Measurements from ENCODE around the gene METAP2. TPM values are rescaled to one million over a fixed set of nuclear protein-coding genes. Genes with fewer than 3 reads are reported as not detected.

The METAP2 gene
- polyA plus RNA-seq, 3 donors, result 17.0 to 26.0 (median 19.9) TPM

- Histone ChIP-seq H3K36me3 (replicated peaks in 1 of 2; ENCODE audit: control insufficient read depth in 1 of 2, insufficient read depth in 2 of 2, low read length in 2 of 2) (no peaks in the 10 kb centered on the region), H3K79me2 (ENCODE audit: insufficient read depth, low read length) (no peaks in the 10 kb centered on the region), H3K9ac (ENCODE audit: insufficient read depth, low read length, poor library complexity, severe bottlenecking) (peak overlapping the region; percentile 68), H4K20me1 (ENCODE audit: insufficient read depth, low read length) (no peaks in the 10 kb centered on the region), H3K27ac (ENCODE audit: low read depth in 1 of 2, low read length in 2 of 2) (no peak overlapping the region), H3K4me1 (ENCODE audit: control insufficient read depth in 1 of 2, insufficient read depth in 2 of 2, low read length in 2 of 2) (peaks cover 13 to 19% of the 10 kb centered on the region in 2 donors), H3K27me3 (ENCODE audit: control insufficient read depth in 2 of 2, insufficient read depth in 2 of 2, low read length in 2 of 2) (peaks cover 36 to 60% of the 10 kb centered on the region in 2 donors), H3K4me2 (replicated peaks; ENCODE audit: extremely low read depth, low read length, poor library complexity, severe bottlenecking) (peak overlapping the region; percentile 89), H2AFZ (ENCODE audit: insufficient read depth, low read depth, low read length, poor library complexity, severe bottlenecking) (peak overlapping the region; percentile 87), H3K9me3 (replicated peaks in 1 of 2; ENCODE audit: control insufficient read depth in 1 of 2, insufficient read depth in 1 of 2, low read length in 2 of 2) (peaks cover 5 to 9% of the 10 kb centered on the region in 2 donors), H3K4me3 (replicated peaks in 1 of 3; ENCODE audit: low read depth in 2 of 3, low read length in 3 of 3) (peak overlapping the region; percentile 46 to 79 (median 46))
- no peak for TF ChIP-seq CTCF (IDR thresholded peaks at IDR 0.05)
- 2% methylated on average over 67 of the region's 98 CpGs for whole genome bisulfite sequencing (ENCODE audit: insufficient coverage)
- Mint-ChIP-seq H3K4me1 (peaks cover 16% of the 10 kb centered on the region), H3K36me3 (peaks cover 4% of the 10 kb centered on the region in 2 donors), H3K27me3 (ENCODE audit: low read depth in 3 of 3) (peaks cover 52 to 68% (median 57%) of the 10 kb centered on the region in 3 donors), H3K4me3 (peak overlapping the region; percentile 79 to 90), H3K9me3 (peaks cover 4 to 20% (median 14%) of the 10 kb centered on the region in 7 donors), H3K27ac (peak overlapping the region in 1 of 7 donors; percentile 54)
- intact Hi-C loops (cut with micrococcal nuclease), result no loop called here
- DNase-seq, result peak; percentile 11 to 43 (median 18)
Measured at GRCh38 chr12:95548539-95549391, 74.8 kb downstream of the METAP2 start.

- Histone ChIP-seq H3K36me3 (replicated peaks in 1 of 2; ENCODE audit: control insufficient read depth in 1 of 2, insufficient read depth in 2 of 2, low read length in 2 of 2) (no peaks in the 10 kb centered on the region), H3K4me1 (ENCODE audit: control insufficient read depth in 1 of 2, insufficient read depth in 2 of 2, low read length in 2 of 2) (peaks cover 13 to 19% of the 10 kb centered on the region in 2 donors), H3K79me2 (ENCODE audit: insufficient read depth, low read length) (no peaks in the 10 kb centered on the region), H3K9me3 (replicated peaks in 1 of 2; ENCODE audit: control insufficient read depth in 1 of 2, insufficient read depth in 1 of 2, low read length in 2 of 2) (peaks cover 5 to 9% of the 10 kb centered on the region in 2 donors), H4K20me1 (ENCODE audit: insufficient read depth, low read length) (no peaks in the 10 kb centered on the region), H3K9ac (ENCODE audit: insufficient read depth, low read length, poor library complexity, severe bottlenecking) (no peak overlapping the region), H3K4me3 (replicated peaks in 1 of 3; ENCODE audit: low read depth in 2 of 3, low read length in 3 of 3) (peak overlapping the region; percentile 35 to 79 (median 46)), H3K27me3 (ENCODE audit: control insufficient read depth in 2 of 2, insufficient read depth in 2 of 2, low read length in 2 of 2) (peaks cover 36 to 60% of the 10 kb centered on the region in 2 donors), H3K4me2 (replicated peaks; ENCODE audit: extremely low read depth, low read length, poor library complexity, severe bottlenecking) (peak overlapping the region; percentile 89), H3K27ac (ENCODE audit: low read depth in 1 of 2, low read length in 2 of 2) (no peak overlapping the region), H2AFZ (ENCODE audit: insufficient read depth, low read depth, low read length, poor library complexity, severe bottlenecking) (peak overlapping the region; percentile 87)
- WGBS (ENCODE audit: insufficient coverage), result 93% methylated on average over 7 of the region's 12 CpGs
- peaks cover 17% of the 10 kb centered on the region for H3K4me1 Mint-ChIP-seq
- H3K27ac Mint-ChIP-seq, result no peak overlapping the region
- TF ChIP-seq CTCF (IDR thresholded peaks at IDR 0.05), result no peak
- peak overlapping the region; percentile 79 to 84 for H3K4me3 Mint-ChIP-seq
- intact Hi-C loops (cut with micrococcal nuclease), result no loop called here
- H3K36me3 Mint-ChIP-seq, result peaks cover 4% of the 10 kb centered on the region in 2 donors
- no peak for DNase-seq
- peaks cover 4 to 20% (median 14%) of the 10 kb centered on the region in 7 donors for H3K9me3 Mint-ChIP-seq
- H3K27me3 Mint-ChIP-seq (ENCODE audit: low read depth in 3 of 3), result peaks cover 52 to 65% (median 52%) of the 10 kb centered on the region in 3 donors
Measured at GRCh38 chr12:95549392-95550084, 75.6 kb downstream of the METAP2 start.
